ENCODE data around the gene FNDC3B. TPM values are rescaled to one million over a fixed set of nuclear protein-coding genes. Genes with fewer than 3 reads are reported as not detected.
"Not testable (repeated sequence)": the region's sequence is repeated elsewhere in the genome, so short reads cannot be mapped to it uniquely, and the experiment has no call there.

FNDC3B gene
- total RNA-seq, 1 donor from 2014 or later = 56.1 TPM

GRCh38 chr3:172224560-172225214, 185.3 kb downstream of the FNDC3B start:
- intact Hi-C loops (cut with DNase I) = no loop called here
- ATAC-seq (ENCODE audit: poor library complexity) (no peak), DNase-seq (no peak)

DNA sequence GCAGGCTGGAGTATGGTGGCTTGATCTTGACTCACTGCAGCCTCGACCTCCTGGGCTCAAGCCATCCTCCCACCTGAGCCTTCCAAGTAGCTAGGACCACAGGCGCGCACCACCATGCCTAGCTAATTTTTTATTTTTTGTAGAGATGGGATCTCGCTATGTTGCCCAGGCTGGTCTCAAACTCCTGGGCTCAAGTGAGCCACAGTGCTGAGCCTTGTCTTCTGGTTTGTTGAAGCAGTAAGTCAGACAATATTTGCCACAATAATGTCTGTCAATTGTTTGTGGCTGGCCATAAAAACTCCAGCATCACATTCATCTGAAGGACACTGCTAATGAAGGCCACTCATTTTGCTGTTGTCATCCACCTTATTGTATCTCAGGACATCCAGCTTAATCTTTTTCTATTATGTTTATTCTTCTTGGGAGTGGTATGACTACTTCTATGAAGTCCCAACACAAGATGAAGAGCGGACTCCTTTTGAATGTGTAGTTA, 185.9 kb downstream of the FNDC3B start:
- ATAC-seq (ENCODE audit: poor library complexity) (no peak), DNase-seq (no peak)
- intact Hi-C loops (cut with DNase I) = no loop called here

GRCh38 chr3:172226831-172227230, 187.5 kb downstream of the FNDC3B start:
- ATAC-seq (ENCODE audit: poor library complexity) (no peak), DNase-seq (no peak)
- intact Hi-C loops (cut with DNase I) = no loop called here

- DNase-seq = no peak
- ATAC-seq (ENCODE audit: poor library complexity) = no peak
- intact Hi-C loops (cut with DNase I) = no loop called here
Measured at GRCh38 chr3:172227340-172228035, 188.1 kb downstream of the FNDC3B start.

DNA sequence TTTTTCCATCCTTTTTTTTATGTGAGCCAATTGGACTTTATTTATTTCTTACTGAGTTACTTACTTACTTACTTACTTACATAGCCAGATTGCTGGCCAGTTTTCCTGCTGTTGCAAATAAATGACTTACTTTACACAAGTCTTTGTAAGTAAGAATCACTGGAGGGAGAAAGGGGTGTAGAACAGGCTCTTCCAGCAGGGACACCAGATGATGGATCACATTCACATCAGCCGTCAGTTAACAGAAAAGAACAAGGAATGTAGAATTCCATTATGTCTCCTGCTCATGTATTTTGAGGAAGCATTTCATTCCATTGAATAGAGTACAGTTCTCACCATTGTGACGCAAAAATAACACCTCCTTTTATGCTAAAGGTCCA, 188.6 kb downstream of the FNDC3B start:
- DNase-seq = no peak

DNA sequence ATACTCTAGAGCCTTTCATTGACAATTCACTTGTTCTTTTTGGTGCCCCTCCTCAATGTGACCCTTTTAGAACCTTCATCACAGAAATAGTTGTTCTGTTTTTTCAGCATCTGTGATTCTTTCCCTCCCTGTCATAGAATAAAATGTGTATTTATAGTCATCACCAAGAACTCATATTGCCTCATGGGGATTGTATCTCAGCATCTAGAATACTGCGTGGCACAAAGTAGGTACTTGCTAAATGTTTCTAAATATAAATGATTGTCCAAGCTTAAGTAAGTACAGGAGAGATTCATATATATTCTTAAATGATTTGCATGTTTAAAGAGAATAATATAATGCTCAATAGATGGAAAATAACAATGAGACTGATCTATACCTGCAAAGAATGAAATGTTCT, 190.1 kb downstream of the FNDC3B start:
- DNase-seq = no peak
- ATAC-seq (ENCODE audit: poor library complexity) = no peak
- intact Hi-C loops (cut with DNase I) = no loop called here

More for the DNA sequence above, 188.6 kb downstream of the FNDC3B start:
- no peak for ATAC-seq (ENCODE audit: poor library complexity)
- intact Hi-C loops (cut with DNase I) = no loop called here

DNA sequence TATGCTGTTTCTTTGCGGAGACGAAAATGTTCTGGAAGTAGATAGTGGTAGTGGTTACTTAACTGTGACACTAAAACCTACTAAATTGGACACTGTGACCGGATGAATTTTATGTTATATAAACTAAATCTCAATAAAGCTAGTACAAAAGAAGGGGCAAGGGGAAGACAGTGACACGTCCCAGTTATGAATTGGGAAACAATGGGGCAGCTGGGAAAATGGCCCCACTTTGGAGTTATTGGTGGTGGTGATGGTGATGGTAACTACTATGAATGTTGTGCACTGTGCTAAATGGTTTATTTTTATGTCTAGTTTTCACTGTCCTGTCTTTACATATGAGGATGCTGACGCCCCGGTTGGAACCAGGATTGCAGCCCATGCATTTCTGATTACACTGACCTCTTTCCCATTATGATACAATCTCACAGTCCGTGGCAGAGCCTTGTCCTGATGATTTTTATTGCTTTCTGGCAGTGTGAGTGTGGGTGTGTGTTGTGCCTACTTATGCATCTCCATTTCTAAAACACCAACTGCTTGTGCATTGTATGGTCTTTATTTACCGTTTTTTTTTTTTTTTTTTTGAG, 192.0 kb downstream of the FNDC3B start:
- intact Hi-C loops (cut with DNase I) = no loop called here
- ATAC-seq (ENCODE audit: poor library complexity) = no peak

DNA sequence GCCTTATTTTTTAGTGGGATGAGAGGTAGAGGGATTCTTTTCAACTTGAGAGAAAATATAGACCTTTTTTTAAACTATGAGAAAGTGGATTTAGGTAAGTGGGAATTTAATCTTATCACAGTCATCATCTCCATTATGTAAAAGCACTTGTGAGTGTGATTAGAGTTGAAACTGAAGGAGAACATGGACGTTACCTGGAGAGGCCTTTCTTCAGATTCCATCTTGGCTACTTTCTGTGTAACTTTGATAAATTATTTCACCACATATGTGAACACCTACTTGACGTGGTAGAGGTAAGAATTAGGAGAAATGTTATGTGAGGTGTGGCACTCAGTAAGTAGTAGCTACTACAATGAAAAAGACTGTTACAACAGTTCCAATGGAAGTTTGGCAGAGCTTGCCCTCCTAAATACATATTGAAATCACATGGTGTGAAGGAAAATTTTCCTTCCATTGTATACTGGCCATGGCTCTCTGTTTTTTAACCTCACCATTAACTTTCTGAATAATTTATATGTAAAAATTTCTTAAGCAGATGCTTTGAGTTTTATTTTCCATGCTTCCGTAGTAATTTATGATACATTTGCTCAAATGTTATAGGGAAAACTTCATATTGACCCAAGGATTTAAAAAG, 193.3 kb downstream of the FNDC3B start:
- no peak for DNase-seq
- ATAC-seq (ENCODE audit: poor library complexity) = no peak
- intact Hi-C loops (cut with DNase I) = no loop called here

More for the DNA sequence above, 192.0 kb downstream of the FNDC3B start:
- no peak for DNase-seq

- DNase-seq = no peak
- intact Hi-C loops (cut with DNase I) = no loop called here
- no peak for ATAC-seq (ENCODE audit: poor library complexity)
Measured at GRCh38 chr3:172233474-172234277, 194.3 kb downstream of the FNDC3B start.

GRCh38 chr3:172235698-172236097, 196.3 kb downstream of the FNDC3B start:
- intact Hi-C loops (cut with DNase I) = no loop called here
- ATAC-seq (ENCODE audit: poor library complexity) = no peak
- no peak for DNase-seq

DNA sequence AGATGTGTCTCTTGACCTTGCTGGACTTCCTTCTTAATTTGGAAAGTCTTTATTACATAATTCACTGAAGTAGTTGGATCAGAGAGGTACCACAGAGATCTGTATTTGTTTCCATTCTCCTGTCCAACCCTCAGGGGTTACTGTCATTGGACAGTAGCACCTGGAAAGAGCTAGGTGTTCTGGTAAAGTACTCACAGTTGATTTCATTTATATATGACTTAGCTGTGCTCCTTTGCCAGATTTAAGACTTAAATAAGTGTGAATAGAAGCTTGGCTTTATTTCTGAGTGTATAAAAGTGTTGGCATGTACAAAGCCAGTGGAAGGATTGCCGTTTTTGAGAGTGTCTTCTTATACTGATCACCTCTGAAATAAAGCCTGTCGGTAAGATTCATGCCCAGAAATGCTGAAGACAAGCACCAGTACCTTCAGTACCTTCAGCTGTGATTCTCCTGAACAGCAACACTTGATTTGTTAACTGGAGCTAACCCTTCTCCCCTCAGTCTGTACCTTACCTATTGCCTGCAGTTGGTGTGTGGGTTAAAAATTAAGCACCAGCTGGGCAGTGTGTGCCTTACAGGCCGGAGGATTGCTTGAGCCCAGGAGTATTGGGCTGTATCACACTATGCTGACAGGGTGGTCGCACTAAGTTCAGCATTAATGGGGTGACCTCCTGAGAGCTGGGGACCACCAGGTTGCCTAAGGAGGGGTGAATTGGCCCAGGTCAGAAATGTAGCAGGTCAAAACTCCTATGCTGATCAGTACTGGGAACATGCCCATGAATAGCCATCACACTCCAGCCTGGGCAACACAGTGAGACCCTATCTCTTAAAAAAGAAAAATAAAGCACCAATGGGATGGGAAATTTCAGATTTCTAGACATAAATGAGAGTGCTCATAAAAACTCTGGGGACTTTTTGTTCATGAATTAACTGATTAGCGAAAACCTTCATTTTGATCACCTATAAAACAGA, 197.7 kb downstream of the FNDC3B start:
- DNase-seq (no peak), ATAC-seq (ENCODE audit: poor library complexity) (no peak)
- intact Hi-C loops (cut with DNase I) = no loop called here

DNA sequence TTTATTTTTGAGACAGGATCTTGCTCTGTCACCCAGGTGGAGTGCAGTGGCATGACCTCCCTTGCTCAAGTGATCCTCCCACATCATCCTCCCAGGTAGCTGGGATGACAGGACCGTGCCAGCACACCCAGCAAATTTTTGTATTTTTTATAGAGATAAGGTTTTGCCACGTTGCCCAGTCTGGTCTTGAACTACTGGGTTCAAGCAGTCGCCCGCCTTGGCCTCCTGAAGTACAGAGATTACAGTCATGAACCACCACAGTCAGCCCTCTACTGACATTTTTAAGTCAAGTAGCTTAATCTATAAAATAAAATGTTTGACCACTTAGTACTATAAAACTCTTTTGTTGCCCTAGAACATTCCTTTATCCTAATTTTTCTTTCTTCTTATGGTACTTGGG, 198.8 kb downstream of the FNDC3B start:
- intact Hi-C loops (cut with DNase I) = no loop called here
- ATAC-seq (ENCODE audit: poor library complexity) (no peak), DNase-seq (no peak)

DNA sequence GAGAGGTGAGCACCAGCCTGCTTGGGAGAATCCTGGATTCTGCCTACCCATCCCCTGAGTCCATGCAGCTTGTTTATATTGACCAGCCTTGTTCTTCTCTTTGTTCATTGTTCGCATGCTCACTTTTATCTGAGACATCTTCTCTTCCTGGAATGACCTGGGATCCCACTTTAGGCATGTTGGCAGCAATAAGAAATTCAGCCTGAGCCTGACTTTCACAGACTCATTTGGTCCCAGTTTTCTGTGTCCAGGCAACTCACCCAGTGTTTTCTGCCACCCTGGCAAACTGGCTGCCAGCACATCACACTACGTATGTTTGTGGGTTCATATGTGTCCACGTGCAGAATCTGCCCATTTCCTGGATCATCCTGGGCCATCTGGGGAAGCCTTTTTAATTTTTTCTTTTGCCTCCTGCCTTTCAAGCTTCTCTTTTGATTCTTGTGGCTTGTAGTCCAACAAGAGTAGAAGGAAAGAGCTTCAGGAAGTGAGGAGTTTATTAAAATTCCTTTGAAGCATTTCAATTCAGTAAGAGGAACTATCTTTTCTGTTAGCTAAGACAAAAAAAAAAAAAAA, 199.9 kb downstream of the FNDC3B start:
- ATAC-seq (ENCODE audit: poor library complexity) (peak; percentile 21), DNase-seq (no peak)
- intact Hi-C loops (cut with DNase I) = no loop called here

DNA sequence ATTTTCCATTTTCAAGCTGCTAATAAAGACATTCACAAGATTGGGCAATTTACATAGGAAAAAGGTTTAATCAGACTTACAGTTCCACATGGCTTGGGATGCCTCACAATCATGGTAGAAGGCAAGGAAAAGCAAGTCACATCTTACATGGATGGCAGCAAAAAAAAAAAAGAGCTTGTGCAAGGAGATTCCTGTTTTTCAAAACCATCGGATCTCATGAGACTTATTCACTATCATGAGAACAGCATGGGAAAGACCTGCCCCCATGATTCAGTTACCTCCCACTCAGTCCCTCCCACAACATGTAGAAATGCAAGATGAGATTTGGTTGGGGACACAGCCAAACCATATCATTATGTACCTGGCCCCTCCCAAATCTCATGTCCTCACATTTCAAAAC, 202.0 kb downstream of the FNDC3B start:
- intact Hi-C loops (cut with DNase I) = no loop called here
- ATAC-seq (ENCODE audit: poor library complexity) = no peak
- no peak for DNase-seq

GRCh38 chr3:172242471-172242870, 203.1 kb downstream of the FNDC3B start:
- intact Hi-C loops (cut with DNase I); ATAC-seq (ENCODE audit: poor library complexity); DNase-seq: not testable (repeated sequence)

DNA sequence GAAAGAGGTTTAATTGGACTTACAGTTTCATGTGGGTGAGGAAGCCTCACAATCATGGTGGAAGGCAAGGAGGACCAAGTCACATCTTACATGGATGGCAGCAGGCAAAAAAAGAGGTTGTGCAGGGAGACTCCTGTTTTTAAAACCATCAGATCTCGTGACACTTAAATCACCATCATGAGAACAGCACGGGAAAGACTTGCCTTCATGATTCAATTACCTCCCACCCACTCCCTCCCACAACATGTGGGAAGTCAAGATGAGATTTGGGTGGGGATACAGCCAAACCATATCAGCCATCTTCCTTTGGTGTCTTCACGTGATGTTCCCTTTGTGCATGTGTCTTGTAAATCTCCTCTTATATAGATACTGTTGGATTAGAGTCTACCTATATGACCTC, 204.0 kb downstream of the FNDC3B start:
- intact Hi-C loops (cut with DNase I); ATAC-seq (ENCODE audit: poor library complexity); DNase-seq: not testable (repeated sequence)

- ATAC-seq (ENCODE audit: poor library complexity) (no peak), DNase-seq (no peak)
- intact Hi-C loops (cut with DNase I) = no loop called here
Measured at GRCh38 chr3:172244011-172244410, 204.6 kb downstream of the FNDC3B start.
